Measurements from ENCODE around the gene CRHR2. TPM values are rescaled to one million over a fixed set of nuclear protein-coding genes. Genes with fewer than 3 reads are reported as not detected.

Gene CRHR2
- polyA plus RNA-seq, 2 of the 4 experiments (the other 2 are of a cell fraction) = not detected

GRCh38 chr7:30694218-30694745, 12.0 kb upstream of the CRHR2 start:
- CTCF ChIA-PET = interaction anchor here (0.9 to 1.1 kb wide), 2 partner anchors 20 to 46 kb away, joined by 3 to 5 read pairs; no protein-coding TSS in a partner anchor
- Histone ChIP-seq H3K4me3 (no peak overlapping the region), H3K4me2 (no peak overlapping the region), H3K27ac (no peak overlapping the region), H3K9me3 (no peaks in the 10 kb centered on the region), H3K4me1 (no peaks in the 10 kb centered on the region)
- 66% methylated on average over 3 of the region's 6 CpGs for WGBS (ENCODE audit: missing lambda C conversion rate)
- FAIRE-seq (no peak), ATAC-seq (no peak), DNase-seq (ENCODE audit: low read depth in 1 of 2, low spot score in 1 of 2) (no peak)
- POLR2A ChIA-PET = no interaction called here
- TF ChIP-seq JUN (IDR thresholded peaks at IDR 0.05) = no peak
- TF ChIP-seq POLR2A (IDR thresholded peaks at IDR 0.05; ENCODE audit: low read length) = no peak
- no peak for TF ChIP-seq CEBPB (IDR thresholded peaks at IDR 0.05)
- TF ChIP-seq HES2 (IDR thresholded peaks at IDR 0.05) = no peak
- no peak for TF ChIP-seq EP300 (IDR thresholded peaks at IDR 0.05)
- no peak for TF ChIP-seq CHD4 (IDR thresholded peaks at IDR 0.05; ENCODE audit: borderline replicate concordance)
- TF ChIP-seq NR3C1 (IDR thresholded peaks at IDR 0.05) = no peak
- no peak for TF ChIP-seq RCOR1 (IDR thresholded peaks at IDR 0.05; ENCODE audit: low read depth, low read length)
- TF ChIP-seq RAD21 (conservative IDR thresholded peaks at IDR 0.05 in 1 of 2, IDR thresholded peaks at IDR 0.05 in 1 of 2) = no peak
- TF ChIP-seq, protein P1, sequence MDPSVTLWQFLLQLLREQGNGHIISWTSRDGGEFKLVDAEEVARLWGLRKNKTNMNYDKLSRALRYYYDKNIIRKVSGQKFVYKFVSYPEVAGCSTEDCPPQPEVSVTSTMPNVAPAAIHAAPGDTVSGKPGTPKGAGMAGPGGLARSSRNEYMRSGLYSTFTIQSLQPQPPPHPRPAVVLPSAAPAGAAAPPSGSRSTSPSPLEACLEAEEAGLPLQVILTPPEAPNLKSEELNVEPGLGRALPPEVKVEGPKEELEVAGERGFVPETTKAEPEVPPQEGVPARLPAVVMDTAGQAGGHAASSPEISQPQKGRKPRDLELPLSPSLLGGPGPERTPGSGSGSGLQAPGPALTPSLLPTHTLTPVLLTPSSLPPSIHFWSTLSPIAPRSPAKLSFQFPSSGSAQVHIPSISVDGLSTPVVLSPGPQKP (IDR thresholded peaks at IDR 0.05; ENCODE audit: low read depth, low read length) = no peak
- TF ChIP-seq KDM1A (IDR thresholded peaks at IDR 0.05; ENCODE audit: low read depth) = no peak
- TF ChIP-seq ESRRA (IDR thresholded peaks at IDR 0.05; ENCODE audit: borderline replicate concordance, low read length) = no peak
- no peak for TF ChIP-seq BHLHE40 (IDR thresholded peaks at IDR 0.05; ENCODE audit: low read depth, low read length)
- no peak for TF ChIP-seq CTCF (IDR thresholded peaks at IDR 0.05)
- no peak for TF ChIP-seq FOXS1 (CRISPR knock-in tag; IDR thresholded peaks at IDR 0.05)
- TF ChIP-seq POLR2AphosphoS2 (conservative IDR thresholded peaks at IDR 0.05; ENCODE audit: low read length) = no peak
- TF ChIP-seq MAX (IDR thresholded peaks at IDR 0.05) = no peak

DNA sequence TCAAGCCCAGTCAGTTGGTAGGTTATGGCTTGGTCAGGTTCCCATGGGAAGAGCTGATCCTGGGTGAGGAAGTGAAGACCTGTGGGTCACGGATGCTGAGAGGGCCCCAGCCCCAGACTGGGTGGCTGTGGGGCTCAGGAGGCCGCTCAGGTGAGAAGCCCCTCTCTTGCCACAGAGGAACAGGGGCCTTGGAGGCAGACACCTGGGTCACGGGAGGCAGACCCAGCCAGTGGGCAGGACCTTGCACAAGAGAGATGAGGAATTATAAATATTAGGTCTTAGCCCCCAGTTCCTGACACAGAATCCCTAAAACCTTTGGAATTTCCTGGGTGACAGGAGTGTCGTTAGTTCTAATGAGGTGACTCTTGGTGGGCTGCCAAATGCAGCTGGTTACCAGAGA, 10.6 kb upstream of the CRHR2 start:
- H3K4me3 ChIP-seq = no peak overlapping the region
- H3K4me2 ChIP-seq = no peak overlapping the region
- H3K27ac ChIP-seq = no peak overlapping the region
- no peak for DNase-seq (ENCODE audit: low read depth in 1 of 2, low spot score in 1 of 2)
- POLR2A ChIA-PET = no interaction called here
- no peak for FAIRE-seq
- no peaks in the 10 kb centered on the region for H3K4me1 ChIP-seq
- 14% methylated on average over 3 of the region's 4 CpGs for WGBS (ENCODE audit: missing lambda C conversion rate)
- CTCF ChIA-PET = interaction anchor here (0.9 to 1.3 kb wide), 2 partner anchors 10 to 48 kb away, joined by 3 read pairs; partner anchors contain the start of gene CRHR2
- H3K9me3 ChIP-seq = no peaks in the 10 kb centered on the region
- ATAC-seq = no peak
- TF ChIP-seq ZSCAN20 (CRISPR knock-in tag; IDR thresholded peaks at IDR 0.05) (no peak), HOXB5 (CRISPR knock-in tag; IDR thresholded peaks at IDR 0.05) (no peak)

DNA sequence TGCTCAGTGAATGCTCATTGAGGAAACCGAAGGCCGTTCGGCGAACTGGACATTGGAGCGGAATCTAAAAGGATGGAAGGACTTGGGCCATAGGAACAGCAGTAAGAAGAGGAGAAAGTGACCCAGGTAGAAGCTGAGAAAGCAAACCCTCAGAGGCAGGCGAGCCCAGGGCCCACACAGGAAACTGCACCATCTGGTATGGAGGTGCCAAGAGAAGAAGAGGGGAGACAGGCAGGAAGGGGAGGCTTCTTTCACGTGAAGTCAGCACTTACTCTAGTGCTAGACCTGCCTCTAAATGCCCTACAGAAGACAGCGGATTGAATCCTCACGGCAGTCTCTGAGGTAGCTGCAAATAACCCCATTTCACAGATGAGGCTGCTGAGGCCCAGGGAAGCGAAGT, 10.2 kb upstream of the CRHR2 start:
- H3K4me3 ChIP-seq = no peak overlapping the region
- no peak for ATAC-seq
- no peaks in the 10 kb centered on the region for H3K9me3 ChIP-seq
- CTCF ChIA-PET = interaction anchor here (0.9 to 1.3 kb wide), 3 partner anchors 10 to 48 kb away, joined by 3 to 4 read pairs (median 3); partner anchors contain the start of gene CRHR2
- FAIRE-seq = no peak
- no peak overlapping the region for H3K27ac ChIP-seq
- no peak for DNase-seq (ENCODE audit: low read depth in 1 of 2, low spot score in 1 of 2)
- no peak overlapping the region for H3K4me2 ChIP-seq
- POLR2A ChIA-PET = no interaction called here
- 47% methylated on average over 10 of the region's 10 CpGs for WGBS (ENCODE audit: missing lambda C conversion rate)
- no peaks in the 10 kb centered on the region for H3K4me1 ChIP-seq
- TF ChIP-seq EHMT2 (IDR thresholded peaks at IDR 0.05; ENCODE audit: low read depth) = no peak
- no peak for TF ChIP-seq MAX (IDR thresholded peaks at IDR 0.05)
- no peak for TF ChIP-seq FOSB (CRISPR knock-in tag; IDR thresholded peaks at IDR 0.05)
- TF ChIP-seq CTCF (IDR thresholded peaks at IDR 0.05) = no peak
- no peak for TF ChIP-seq FOSL2 (IDR thresholded peaks at IDR 0.05)
- no peak for TF ChIP-seq FOSL2 (CRISPR knock-in tag; IDR thresholded peaks at IDR 0.05)
- TF ChIP-seq SMC3 (IDR thresholded peaks at IDR 0.05) = no peak
- no peak for TF ChIP-seq HDAC2 (IDR thresholded peaks at IDR 0.05)
- TF ChIP-seq FOXS1 (CRISPR knock-in tag; IDR thresholded peaks at IDR 0.05) = no peak
- TF ChIP-seq RAD21 (conservative IDR thresholded peaks at IDR 0.05 in 1 of 2, IDR thresholded peaks at IDR 0.05 in 1 of 2) = no peak
- no peak for TF ChIP-seq HEYL (CRISPR knock-in tag; IDR thresholded peaks at IDR 0.05)
- TF ChIP-seq NFE2L2 (conservative IDR thresholded peaks at IDR 0.05; ENCODE audit: low read length) = no peak
- TF ChIP-seq KDM1A (IDR thresholded peaks at IDR 0.05; ENCODE audit: low read depth) = no peak
- TF ChIP-seq BCL3 (IDR thresholded peaks at IDR 0.05) = no peak

Data from A549 (cell line).